Stimulated activated naive CD4-positive, alpha-beta T cell (primary cell): ENCODE measurements around the gene SLC39A13.
A peak's percentile ranks its signal among the peaks of the same experiment; 100 is the strongest.

Experiments used
- DNase-seq, 6 experiments: peaks; one replicate each; lab custom pipeline; 2025; lab: John Stamatoyannopoulos, UW

Gene SLC39A13

GRCh38 chr11:47403135-47403534, 5.3 kb upstream of the SLC39A13 start:
- no peak for DNase-seq

DNA sequence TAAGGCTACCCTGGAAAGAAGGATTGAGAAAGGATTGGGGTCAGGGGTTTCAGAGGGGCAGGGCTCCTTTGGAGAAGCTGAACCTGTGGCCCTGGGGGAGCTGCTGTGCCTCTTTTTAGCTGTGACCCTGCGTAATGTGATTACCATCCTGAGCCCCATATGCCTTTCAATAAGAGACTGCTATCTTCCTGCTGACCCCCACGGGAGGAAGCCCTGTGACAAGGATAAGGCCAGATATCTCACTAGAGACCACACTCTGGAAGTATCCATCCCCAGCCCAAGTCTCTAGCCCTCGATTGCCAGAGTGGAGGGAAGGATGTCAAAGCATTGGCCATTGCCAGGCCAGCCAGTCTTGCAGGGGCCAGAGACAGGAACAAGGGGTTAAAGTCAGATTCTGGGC, 4.8 kb upstream of the SLC39A13 start:
- no peak for DNase-seq

DNA sequence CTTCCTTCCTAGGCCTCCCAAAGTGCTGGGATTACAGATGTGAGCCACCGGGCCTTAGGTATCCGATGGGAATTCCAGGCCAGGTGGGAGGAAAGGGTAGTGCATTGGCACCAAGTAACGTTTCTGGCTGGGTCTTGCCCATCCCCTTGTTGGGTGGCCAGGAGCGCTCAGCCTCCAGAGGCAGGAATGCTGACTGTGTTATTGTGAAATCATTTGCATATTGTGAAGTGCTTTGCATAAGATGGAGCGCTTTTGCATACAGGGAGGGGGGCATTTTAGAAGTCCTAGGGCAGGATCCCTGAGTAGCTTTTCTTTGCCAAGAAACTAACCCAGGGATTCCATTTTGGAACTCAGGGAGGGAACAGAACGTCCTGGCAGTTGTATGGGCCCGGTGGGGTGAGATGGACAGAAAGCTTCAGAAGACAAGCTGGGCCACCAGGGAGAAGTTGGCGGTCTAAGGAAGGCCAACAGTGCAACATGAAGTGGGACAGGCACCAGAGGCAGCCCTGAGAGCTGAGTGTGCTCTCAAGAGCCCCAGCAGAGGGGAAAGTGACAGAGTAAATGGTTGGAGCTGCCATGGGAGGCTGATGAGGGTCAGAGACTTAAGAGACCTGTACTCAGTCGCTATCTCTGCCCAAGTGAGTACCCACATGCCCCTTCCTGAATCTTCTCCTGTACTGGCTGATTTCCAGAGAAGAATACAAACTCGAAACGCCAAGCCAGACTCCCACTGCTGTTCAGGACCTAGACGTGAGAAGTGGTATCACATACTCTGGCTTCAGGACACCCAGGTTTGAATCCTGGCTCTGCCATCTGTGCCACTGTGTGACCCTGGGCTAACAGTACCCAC, 1.3 kb upstream of the SLC39A13 start:
- DNase-seq, result peak in 1 of 6 experiments; percentile 36

GRCh38 chr11:47408598-47409439, 429 bp downstream of the SLC39A13 start:
- peak in 3 of 6 experiments; percentile 27 to 46 (median 35) for DNase-seq

- DNase-seq, result no peak
Measured at GRCh38 chr11:47409440-47410369, 1.3 kb downstream of the SLC39A13 start.

DNA sequence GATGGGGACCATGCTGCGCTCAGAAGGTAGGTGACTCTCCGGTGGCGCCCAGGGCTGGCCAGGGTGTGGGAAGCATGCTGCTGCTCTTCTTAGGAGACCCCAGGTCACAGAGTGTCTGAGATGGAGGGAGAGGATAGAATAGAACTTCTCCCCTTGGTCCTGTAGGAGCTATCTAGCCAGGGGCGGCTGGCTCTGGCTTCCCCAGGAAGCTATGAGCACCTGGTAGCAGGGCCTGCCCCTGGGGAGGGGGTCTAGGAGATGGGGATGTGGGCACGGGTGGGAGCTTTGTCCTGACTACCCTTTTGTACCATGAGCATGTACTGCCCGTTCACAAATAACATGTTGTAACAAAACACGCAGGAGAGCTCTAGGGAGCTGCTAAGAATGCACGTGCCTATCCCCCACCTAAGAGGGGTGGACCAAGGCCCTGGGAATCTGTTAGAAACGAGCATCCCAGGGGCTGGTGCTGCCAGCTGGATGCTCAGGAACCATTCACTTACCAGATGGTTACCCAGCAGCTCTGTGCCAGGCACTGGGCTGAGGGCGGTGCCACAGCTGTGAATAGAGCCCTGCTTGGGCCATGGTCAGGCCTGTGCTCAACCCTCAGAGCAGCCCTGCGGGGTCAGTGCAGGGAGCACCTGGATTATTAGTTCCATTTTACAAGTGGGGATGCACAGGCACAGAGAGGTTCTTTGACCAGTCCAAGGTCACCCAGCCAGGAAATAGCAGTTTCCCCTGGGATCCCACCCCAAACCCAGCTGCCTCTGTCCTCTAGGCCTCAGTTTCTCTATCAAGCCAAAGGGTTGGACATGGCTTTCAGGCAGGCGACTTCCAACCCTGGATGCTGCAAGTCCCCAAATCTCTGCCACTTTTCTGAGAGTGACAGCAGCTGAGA, 2.2 kb downstream of the SLC39A13 start:
- no peak for DNase-seq

- DNase-seq, result peak in 5 of 6 experiments; percentile 9 to 30 (median 11)
Measured at GRCh38 chr11:47411884-47412746, 3.7 kb downstream of the SLC39A13 start.

DNA sequence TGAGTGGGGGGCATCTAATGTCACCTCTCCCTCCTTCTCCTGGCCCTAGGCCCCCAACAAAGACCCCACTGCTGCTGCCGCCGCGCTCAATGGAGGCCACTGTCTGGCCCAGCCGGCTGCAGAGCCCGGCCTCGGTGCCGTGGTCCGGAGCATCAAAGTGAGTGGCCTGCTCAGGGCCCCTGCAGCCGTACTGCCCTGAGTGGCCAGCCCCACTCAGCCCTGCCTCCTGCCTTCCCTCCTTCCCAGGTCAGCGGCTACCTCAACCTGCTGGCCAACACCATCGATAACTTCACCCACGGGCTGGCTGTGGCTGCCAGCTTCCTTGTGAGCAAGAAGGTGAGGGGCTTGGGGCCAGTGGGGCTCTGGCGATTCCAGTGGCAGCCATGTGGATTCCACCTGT, 5.0 kb downstream of the SLC39A13 start:
- DNase-seq, result no peak

DNA sequence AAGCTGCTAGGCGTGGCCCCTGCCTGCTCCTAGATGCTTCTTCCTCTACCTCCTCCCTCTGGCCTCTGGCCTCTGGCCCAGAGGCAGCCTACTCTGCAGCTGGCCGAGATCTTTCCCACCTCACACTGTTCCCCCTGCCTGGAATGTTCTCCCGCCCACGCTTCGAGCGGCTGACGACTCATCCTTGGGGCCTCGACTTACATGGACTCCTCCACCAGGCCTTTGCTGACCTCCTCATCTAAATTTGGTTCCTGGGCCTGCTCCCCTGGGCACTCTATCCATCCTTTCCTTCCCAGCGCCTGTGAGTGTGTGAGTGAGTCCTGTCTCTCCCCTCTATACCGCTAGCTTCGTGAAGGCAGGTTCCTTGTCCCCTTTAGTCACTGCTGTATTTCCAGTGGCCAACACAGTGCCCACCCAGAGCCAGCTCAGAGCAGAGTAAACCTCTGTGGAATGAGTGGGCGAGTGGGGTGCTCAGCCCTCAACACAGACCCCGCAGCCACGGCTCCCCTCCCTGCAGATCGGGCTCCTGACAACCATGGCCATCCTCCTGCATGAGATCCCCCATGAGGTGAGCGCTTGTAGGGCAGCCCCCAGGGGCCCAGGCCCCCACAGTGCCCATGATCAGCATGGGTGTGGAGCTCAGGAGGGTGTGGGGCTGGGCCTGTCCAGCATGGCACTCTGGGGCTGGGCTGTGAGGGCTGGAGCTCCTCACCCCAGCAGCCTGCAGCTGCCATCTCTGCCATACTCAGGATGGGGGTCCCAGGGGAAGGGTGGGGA, 5.7 kb downstream of the SLC39A13 start:
- no peak for DNase-seq

DNA sequence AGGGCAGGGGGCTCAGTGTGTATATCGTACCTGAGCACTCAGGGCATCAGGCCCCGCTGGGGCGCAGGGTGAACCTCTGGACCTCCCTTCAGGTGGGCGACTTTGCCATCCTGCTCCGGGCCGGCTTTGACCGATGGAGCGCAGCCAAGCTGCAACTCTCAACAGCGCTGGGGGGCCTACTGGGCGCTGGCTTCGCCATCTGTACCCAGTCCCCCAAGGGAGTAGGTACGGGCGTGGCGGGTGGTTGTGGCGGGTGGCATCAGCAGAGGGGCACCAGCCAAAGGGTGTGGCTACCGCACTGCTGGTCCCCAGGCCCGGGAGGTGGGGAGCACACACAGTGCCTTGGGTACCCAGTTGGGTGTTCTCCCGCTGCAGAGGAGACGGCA, 6.3 kb downstream of the SLC39A13 start:
- no peak for DNase-seq

GRCh38 chr11:47415091-47415854, 6.9 kb downstream of the SLC39A13 start:
- no peak for DNase-seq

DNA sequence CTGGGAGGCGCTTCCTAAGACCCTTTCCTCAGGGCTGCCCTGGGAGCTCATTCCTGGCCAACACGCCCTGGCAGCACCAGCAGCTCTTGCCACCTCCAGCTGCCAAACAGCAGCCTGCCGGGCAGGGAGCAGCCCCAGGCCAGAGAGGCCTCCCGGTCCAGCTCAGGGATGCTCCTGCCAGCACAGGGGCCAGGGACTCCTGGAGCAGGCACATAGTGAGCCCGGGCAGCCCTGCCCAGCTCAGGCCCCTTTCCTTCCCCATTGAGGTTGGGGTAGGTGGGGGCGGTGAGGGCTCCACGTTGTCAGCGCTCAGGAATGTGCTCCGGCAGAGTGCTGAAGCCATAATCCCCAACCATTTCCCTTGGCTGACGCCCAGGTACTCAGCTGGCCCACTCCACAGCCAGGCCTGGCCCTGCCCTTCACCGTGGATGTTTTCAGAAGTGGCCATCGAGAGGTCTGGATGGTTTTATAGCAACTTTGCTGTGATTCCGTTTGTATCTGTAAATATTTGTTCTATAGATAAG, 7.6 kb downstream of the SLC39A13 start:
- DNase-seq, result no peak

- no peak for DNase-seq
Measured at GRCh38 chr11:47417712-47418111, 9.3 kb downstream of the SLC39A13 start.

DNA sequence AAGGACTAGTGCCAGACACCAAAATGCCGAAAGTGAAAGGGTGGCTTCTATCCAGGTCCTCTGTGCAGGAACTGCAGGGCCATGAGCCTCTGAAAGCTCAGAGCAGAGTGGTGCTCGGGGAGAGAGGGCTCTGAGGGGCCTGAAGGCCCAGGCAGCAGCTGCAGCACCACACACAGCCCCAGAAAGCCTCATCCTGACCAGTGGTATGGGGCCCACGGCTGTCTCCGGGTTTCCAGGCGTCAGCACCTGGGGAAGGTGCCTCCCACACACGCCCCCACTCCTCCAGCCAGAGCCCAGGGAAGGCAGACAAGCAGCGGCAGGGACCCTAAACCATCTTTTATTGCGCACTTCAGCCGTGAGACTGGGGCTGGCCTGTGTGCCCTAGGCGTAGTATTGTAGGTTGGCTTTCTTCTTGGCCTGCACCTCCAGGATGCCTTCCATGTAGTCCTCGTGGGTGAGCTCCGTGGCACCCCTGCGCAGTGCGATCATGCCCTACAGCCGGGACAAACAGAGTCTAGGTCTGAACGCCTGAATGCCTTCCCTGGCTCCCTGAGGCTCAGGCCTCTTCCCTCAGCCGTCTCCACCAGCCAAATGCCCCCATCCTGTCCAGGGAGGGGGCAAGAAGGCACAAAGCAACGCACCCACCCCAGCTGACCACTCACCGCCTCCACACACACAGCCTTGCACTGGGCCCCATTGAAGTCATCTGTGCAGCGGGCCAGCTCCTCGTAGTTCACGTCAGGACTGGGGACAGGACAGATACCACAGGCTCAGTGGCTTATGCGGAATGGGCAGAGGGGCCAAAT, 10.3 kb downstream of the SLC39A13 start:
- DNase-seq, result no peak

DNA sequence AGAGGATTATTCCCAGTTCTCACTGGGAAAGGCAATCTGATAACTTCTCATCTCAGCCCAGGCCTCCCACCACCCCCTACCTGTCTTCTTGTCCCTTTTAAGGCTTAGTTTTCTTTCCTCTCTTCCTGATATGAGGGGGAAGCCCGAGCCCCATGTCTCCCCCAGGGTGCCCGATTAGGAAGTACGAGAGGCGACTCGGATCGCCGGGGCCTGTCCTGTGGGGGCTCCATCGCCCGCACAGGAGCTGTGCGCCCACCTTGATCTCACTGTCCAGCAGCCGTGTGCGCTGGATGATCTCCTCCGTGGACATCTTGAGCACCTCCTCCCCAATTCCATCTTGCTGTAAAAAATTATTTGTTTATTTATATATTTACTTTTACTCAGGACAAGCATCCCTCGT, 17.2 kb downstream of the SLC39A13 start:
- DNase-seq, result no peak

- peak; percentile 86 to 97 (median 94) for DNase-seq
Measured at GRCh38 chr11:47426062-47426956, 17.9 kb downstream of the SLC39A13 start, which contains the start of gene PSMC3. Gene PSMC3 (minus strand): TSS chr11:47426439. CDS start chr11:47426279, 160 bp downstream.
